ENCODE data around the gene FAM131C.
"Not testable (repeated sequence)": the region's sequence is repeated elsewhere in the genome, so short reads cannot be mapped to it uniquely, and the experiment has no call there.

FAM131C gene

GRCh38 chr1:16042096-16042495 lies 31.4 kb downstream of the FAM131C start:
- H3K9me2 ChIP-seq (replicated peaks; ENCODE audit: insufficient read depth, low read length), result no peaks in the 10 kb centered on the region
- no peaks in the 10 kb centered on the region for H3F3A ChIP-seq (ENCODE audit: insufficient read depth)
- H3K79me2 ChIP-seq (ENCODE audit: insufficient read depth, low read length), result no peaks in the 10 kb centered on the region
- H3K4me3 ChIP-seq (ENCODE audit: insufficient read depth, low read length, poor library complexity, severe bottlenecking), result no peak overlapping the region
- TF ChIP-seq CTCF (IDR thresholded peaks at IDR 0.05; ENCODE audit: insufficient read depth, low read length, poor library complexity, severe bottlenecking) (no peak), EZH2phosphoT487 (conservative IDR thresholded peaks at IDR 0.05; ENCODE audit: low read length) (no peak)
- H3K27me3 ChIP-seq (ENCODE audit: low read length), result no peaks in the 10 kb centered on the region
- H3K27ac ChIP-seq (ENCODE audit: low read depth, low read length), result no peak overlapping the region
- no peak overlapping the region for H2AFZ ChIP-seq (ENCODE audit: low read depth, low read length, severe bottlenecking)
- no peak overlapping the region for H3K4me2 ChIP-seq (ENCODE audit: low read depth, low read length, poor library complexity, severe bottlenecking)
- H4K20me1 ChIP-seq (ENCODE audit: low read depth, low read length), result no peaks in the 10 kb centered on the region
- H3K36me3 ChIP-seq (ENCODE audit: low read length), result no peaks in the 10 kb centered on the region
- no peaks in the 10 kb centered on the region for H3K9me3 ChIP-seq (ENCODE audit: insufficient read depth, low read length)
- no peak overlapping the region for H3K9ac ChIP-seq (ENCODE audit: low read length)

GRCh38 chr1:16041200-16041599 lies 32.3 kb downstream of the FAM131C start:
- Histone ChIP-seq H3K9ac (ENCODE audit: low read length) (no peak overlapping the region), H3K79me2 (ENCODE audit: insufficient read depth, low read length) (no peaks in the 10 kb centered on the region), H2AFZ (ENCODE audit: low read depth, low read length, severe bottlenecking) (no peak overlapping the region), H3K9me3 (ENCODE audit: insufficient read depth, low read length) (no peaks in the 10 kb centered on the region), H3K27ac (ENCODE audit: low read depth, low read length) (no peak overlapping the region), H3K9me2 (replicated peaks; ENCODE audit: insufficient read depth, low read length) (no peaks in the 10 kb centered on the region), H3F3A (ENCODE audit: insufficient read depth) (no peaks in the 10 kb centered on the region), H4K20me1 (ENCODE audit: low read depth, low read length) (no peaks in the 10 kb centered on the region), H3K36me3 (ENCODE audit: low read length) (no peaks in the 10 kb centered on the region), H3K27me3 (ENCODE audit: low read length) (no peaks in the 10 kb centered on the region), H3K4me3 (ENCODE audit: insufficient read depth, low read length, poor library complexity, severe bottlenecking) (no peak overlapping the region), H3K4me2 (ENCODE audit: low read depth, low read length, poor library complexity, severe bottlenecking) (no peak overlapping the region)
- TF ChIP-seq CTCF (IDR thresholded peaks at IDR 0.05; ENCODE audit: insufficient read depth, low read length, poor library complexity, severe bottlenecking) (no peak), EZH2phosphoT487 (conservative IDR thresholded peaks at IDR 0.05; ENCODE audit: low read length) (no peak)

GRCh38 chr1:16039871-16040270 lies 33.6 kb downstream of the FAM131C start:
- H3K4me3 ChIP-seq (ENCODE audit: insufficient read depth, low read length, poor library complexity, severe bottlenecking); H3K27me3 ChIP-seq (ENCODE audit: low read length); H3K4me2 ChIP-seq (ENCODE audit: low read depth, low read length, poor library complexity, severe bottlenecking); H3K9me2 ChIP-seq (replicated peaks; ENCODE audit: insufficient read depth, low read length); H3K9me3 ChIP-seq (ENCODE audit: insufficient read depth, low read length); H3K36me3 ChIP-seq (ENCODE audit: low read length); H3K79me2 ChIP-seq (ENCODE audit: insufficient read depth, low read length); H4K20me1 ChIP-seq (ENCODE audit: low read depth, low read length); H2AFZ ChIP-seq (ENCODE audit: low read depth, low read length, severe bottlenecking); H3K27ac ChIP-seq (ENCODE audit: low read depth, low read length); H3K9ac ChIP-seq (ENCODE audit: low read length); H3F3A ChIP-seq (ENCODE audit: insufficient read depth): not testable (repeated sequence)

- H3K27ac ChIP-seq (ENCODE audit: low read depth, low read length), result no peak overlapping the region
- H3F3A ChIP-seq (ENCODE audit: insufficient read depth), result no peaks in the 10 kb centered on the region
- no peaks in the 10 kb centered on the region for H3K36me3 ChIP-seq (ENCODE audit: low read length)
- H2AFZ ChIP-seq (ENCODE audit: low read depth, low read length, severe bottlenecking), result no peak overlapping the region
- H3K9ac ChIP-seq (ENCODE audit: low read length), result no peak overlapping the region
- H4K20me1 ChIP-seq (ENCODE audit: low read depth, low read length), result no peaks in the 10 kb centered on the region
- H3K4me3 ChIP-seq (ENCODE audit: insufficient read depth, low read length, poor library complexity, severe bottlenecking), result no peak overlapping the region
- no peaks in the 10 kb centered on the region for H3K9me2 ChIP-seq (replicated peaks; ENCODE audit: insufficient read depth, low read length)
- no peaks in the 10 kb centered on the region for H3K9me3 ChIP-seq (ENCODE audit: insufficient read depth, low read length)
- no peak overlapping the region for H3K4me2 ChIP-seq (ENCODE audit: low read depth, low read length, poor library complexity, severe bottlenecking)
- H3K79me2 ChIP-seq (ENCODE audit: insufficient read depth, low read length), result no peaks in the 10 kb centered on the region
- TF ChIP-seq EZH2phosphoT487 (conservative IDR thresholded peaks at IDR 0.05; ENCODE audit: low read length) (no peak), CTCF (IDR thresholded peaks at IDR 0.05; ENCODE audit: insufficient read depth, low read length, poor library complexity, severe bottlenecking) (no peak)
- no peaks in the 10 kb centered on the region for H3K27me3 ChIP-seq (ENCODE audit: low read length)
These were observed 34.9 kb downstream of the FAM131C start for GRCh38 chr1:16038620-16038912.

- H3K27me3 ChIP-seq (ENCODE audit: low read length); H3K36me3 ChIP-seq (ENCODE audit: low read length); H4K20me1 ChIP-seq (ENCODE audit: low read depth, low read length); H3F3A ChIP-seq (ENCODE audit: insufficient read depth); H3K27ac ChIP-seq (ENCODE audit: low read depth, low read length); H3K9me3 ChIP-seq (ENCODE audit: insufficient read depth, low read length); H2AFZ ChIP-seq (ENCODE audit: low read depth, low read length, severe bottlenecking); H3K9ac ChIP-seq (ENCODE audit: low read length); H3K4me2 ChIP-seq (ENCODE audit: low read depth, low read length, poor library complexity, severe bottlenecking); H3K4me3 ChIP-seq (ENCODE audit: insufficient read depth, low read length, poor library complexity, severe bottlenecking); H3K79me2 ChIP-seq (ENCODE audit: insufficient read depth, low read length); H3K9me2 ChIP-seq (replicated peaks; ENCODE audit: insufficient read depth, low read length): not testable (repeated sequence)
These were observed 37.0 kb downstream of the FAM131C start for GRCh38 chr1:16036461-16036860.

GRCh38 chr1:16033103-16033632 lies 40.3 kb downstream of the FAM131C start:
- H3K36me3 ChIP-seq (ENCODE audit: low read length); H3K27me3 ChIP-seq (ENCODE audit: low read length); H3K4me2 ChIP-seq (ENCODE audit: low read depth, low read length, poor library complexity, severe bottlenecking): not testable (repeated sequence)

More at GRCh38 chr1:16033103-16033632, 40.3 kb downstream of the FAM131C start:
- H3K4me3 ChIP-seq (ENCODE audit: insufficient read depth, low read length, poor library complexity, severe bottlenecking); H3K9me2 ChIP-seq (replicated peaks; ENCODE audit: insufficient read depth, low read length); H4K20me1 ChIP-seq (ENCODE audit: low read depth, low read length); H3K9me3 ChIP-seq (ENCODE audit: insufficient read depth, low read length); H2AFZ ChIP-seq (ENCODE audit: low read depth, low read length, severe bottlenecking); H3K9ac ChIP-seq (ENCODE audit: low read length); H3K79me2 ChIP-seq (ENCODE audit: insufficient read depth, low read length); H3K27ac ChIP-seq (ENCODE audit: low read depth, low read length); H3F3A ChIP-seq (ENCODE audit: insufficient read depth): not testable (repeated sequence)
